ENCODE data around the gene USH2A.

DNA sequence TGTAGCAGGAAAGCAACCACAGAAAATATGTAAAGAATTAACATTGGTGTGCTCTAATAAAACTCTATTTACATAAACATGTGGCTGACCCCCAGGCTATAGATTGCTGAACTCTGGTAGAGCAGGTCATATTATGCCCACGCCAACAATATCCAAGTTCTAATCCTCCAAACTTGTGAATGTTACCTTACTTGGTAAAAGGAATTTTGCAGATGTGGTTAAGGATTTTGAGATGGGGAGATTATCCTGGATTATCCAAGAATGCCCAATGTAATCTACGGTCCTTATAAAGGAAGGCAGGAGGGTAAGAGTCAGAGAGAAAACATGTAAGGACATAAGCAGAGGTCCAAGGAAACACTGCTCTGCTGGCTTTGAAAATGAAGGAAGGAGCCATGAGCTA, 201.0 kb downstream of the USH2A start:
- TF ChIP-seq YY1 (tag by site-specific recombination; IDR thresholded peaks at IDR 0.05) = no peak
- TF ChIP-seq, protein P1, sequence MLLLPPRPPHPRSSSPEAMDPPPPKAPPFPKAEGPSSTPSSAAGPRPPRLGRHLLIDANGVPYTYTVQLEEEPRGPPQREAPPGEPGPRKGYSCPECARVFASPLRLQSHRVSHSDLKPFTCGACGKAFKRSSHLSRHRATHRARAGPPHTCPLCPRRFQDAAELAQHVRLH (tag by site-specific recombination; IDR thresholded peaks at IDR 0.05) = no peak
- TF ChIP-seq, protein P2, sequence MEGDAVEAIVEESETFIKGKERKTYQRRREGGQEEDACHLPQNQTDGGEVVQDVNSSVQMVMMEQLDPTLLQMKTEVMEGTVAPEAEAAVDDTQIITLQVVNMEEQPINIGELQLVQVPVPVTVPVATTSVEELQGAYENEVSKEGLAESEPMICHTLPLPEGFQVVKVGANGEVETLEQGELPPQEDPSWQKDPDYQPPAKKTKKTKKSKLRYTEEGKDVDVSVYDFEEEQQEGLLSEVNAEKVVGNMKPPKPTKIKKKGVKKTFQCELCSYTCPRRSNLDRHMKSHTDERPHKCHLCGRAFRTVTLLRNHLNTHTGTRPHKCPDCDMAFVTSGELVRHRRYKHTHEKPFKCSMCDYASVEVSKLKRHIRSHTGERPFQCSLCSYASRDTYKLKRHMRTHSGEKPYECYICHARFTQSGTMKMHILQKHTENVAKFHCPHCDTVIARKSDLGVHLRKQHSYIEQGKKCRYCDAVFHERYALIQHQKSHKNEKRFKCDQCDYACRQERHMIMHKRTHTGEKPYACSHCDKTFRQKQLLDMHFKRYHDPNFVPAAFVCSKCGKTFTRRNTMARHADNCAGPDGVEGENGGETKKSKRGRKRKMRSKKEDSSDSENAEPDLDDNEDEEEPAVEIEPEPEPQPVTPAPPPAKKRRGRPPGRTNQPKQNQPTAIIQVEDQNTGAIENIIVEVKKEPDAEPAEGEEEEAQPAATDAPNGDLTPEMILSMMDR (tag by site-specific recombination; IDR thresholded peaks at IDR 0.05) = no peak
- TF ChIP-seq ZNF311 (tag by site-specific recombination; IDR thresholded peaks at IDR 0.05; ENCODE audit: borderline replicate concordance) = no peak
- no peak for TF ChIP-seq KLF9 (tag by site-specific recombination; IDR thresholded peaks at IDR 0.05; ENCODE audit: low read depth)
- TF ChIP-seq ZFP41 (tag by site-specific recombination; IDR thresholded peaks at IDR 0.05; ENCODE audit: borderline replicate concordance) = no peak
- TF ChIP-seq ZNF529 (tag by site-specific recombination; IDR thresholded peaks at IDR 0.05; ENCODE audit: insufficient replicate concordance) = no peak
- TF ChIP-seq SP3 (tag by site-specific recombination; IDR thresholded peaks at IDR 0.05) = no peak

Data from HEK293 (cell line).